SK-N-SH (cell line): ENCODE data around the gene SEC14L2. TPM values are rescaled to one million over a fixed set of nuclear protein-coding genes. Genes with fewer than 3 reads are reported as not detected.

ENCODE experiments used
- CTCF ChIA-PET: fragments of 300-600, 350-600 bp; formaldehyde crosslinking; extraction: SDS; loops from one replicate; lab custom pipeline; 2021; lab: Yijun Ruan, JAX
- POLR2A ChIA-PET: fragments of 350-600 bp; sonication (Branson Sonifier 250); formaldehyde crosslinking; extraction: SDS; loops from one replicate; lab custom pipeline; 2020; ENCODE audit warnings: antibody characterized with exemption, inconsistent platforms; lab: Yijun Ruan, JAX
- DNase-seq: peaks from one replicate; pipeline ENCODE4 v3.0.0; 2012
- H2AFZ ChIP-seq: fragments of 200-600 bp; sonication (generic); 2 replicates; pipeline ENCODE4 v1.8.1; 2016; ENCODE audit warnings: antibody characterized with exemption, mild to moderate bottlenecking, low read depth
- H3F3A ChIP-seq: fragments of 200-600 bp; sonication (generic); replicated peaks from 2 replicates; pipeline ENCODE3; 2016; ENCODE audit warnings: antibody characterized with exemption, mild to moderate bottlenecking; ENCODE audit not compliant: insufficient read depth
- H3K27ac ChIP-seq, 2 experiments: fragments of 200-500 bp in 1 of 2; fragments of 200-600 bp in 1 of 2; sonication (Bioruptor generic) in 1 of 2; sonication (generic), shearing (Covaris generic) in 1 of 2; 2 replicates each; pipeline versions ENCODE4 v1.5.1 to v1.6.1; 2014 to 2016; ENCODE audit warnings: low read depth in 2 of 2, inconsistent platforms in 1 of 2, low read length in 1 of 2, mild to moderate bottlenecking in 1 of 2, mixed read lengths in 1 of 2
- H3K27me3 ChIP-seq: fragments of 200-600 bp; sonication (generic), shearing (Covaris generic); 2 replicates; pipeline ENCODE4 v1.6.1; 2016; ENCODE audit warnings: mixed run types; ENCODE audit not compliant: insufficient read depth
- H3K36me3 ChIP-seq, 2 experiments: fragments of 200-500 bp in 1 of 2; fragments of 200-600 bp in 1 of 2; sonication (Bioruptor generic) in 1 of 2; sonication (generic) in 1 of 2; replicated peaks in 1 of 2; 2 replicates each; pipeline versions ENCODE3 to v1.5.1; 2014 to 2016; ENCODE audit warnings: low read length in 1 of 2, mild to moderate bottlenecking in 1 of 2; ENCODE audit not compliant: insufficient read depth in 2 of 2, control insufficient read depth in 1 of 2
- H3K4me1 ChIP-seq, 2 experiments: fragments of 200-500 bp in 1 of 2; fragments of 200-600 bp in 1 of 2; sonication (Bioruptor generic) in 1 of 2; sonication (generic), shearing (Covaris generic) in 1 of 2; 2 replicates each; pipeline versions ENCODE4 v1.5.1 to v1.6.1; 2014 to 2016; ENCODE audit warnings: low read depth in 1 of 2, low read length in 1 of 2, mixed run types in 1 of 2; ENCODE audit not compliant: insufficient read depth in 2 of 2, control insufficient read depth in 1 of 2
- H3K4me2 ChIP-seq: fragments of 200-600 bp; sonication (generic), shearing (Covaris generic); 2 replicates; pipeline ENCODE4 v1.6.1; 2017; ENCODE audit warnings: mixed run types
- H3K4me3 ChIP-seq, 2 experiments: fragments of 200-500 bp in 1 of 2; fragments of 200-600 bp in 1 of 2; sonication (Bioruptor generic) in 1 of 2; sonication (generic), shearing (Covaris generic) in 1 of 2; 2 replicates each; pipeline versions ENCODE4 v1.5.1 to v1.8.1; 2014 to 2016; ENCODE audit warnings: low read depth in 2 of 2, inconsistent platforms in 1 of 2, low read length in 1 of 2, mild to moderate bottlenecking in 1 of 2, mixed read lengths in 1 of 2, moderate library complexity in 1 of 2
- H3K79me2 ChIP-seq: fragments of 200-600 bp; sonication (generic); 2 replicates; pipeline ENCODE4 v1.8.1; 2017; ENCODE audit warnings: mild to moderate bottlenecking; ENCODE audit not compliant: insufficient read depth
- H3K9ac ChIP-seq: fragments of 200-600 bp; sonication (generic); 2 replicates; pipeline ENCODE4 v1.6.1; 2017; ENCODE audit warnings: mixed run types
- H3K9me2 ChIP-seq: fragments of 200-600 bp; sonication (generic); 2 replicates; pipeline ENCODE4 v1.6.1; 2017; ENCODE audit warnings: mixed run types
- H3K9me3 ChIP-seq: fragments of 200-600 bp; sonication (generic); 2 replicates; pipeline ENCODE4 v1.6.1; 2017; ENCODE audit warnings: mixed run types, mild to moderate bottlenecking, moderate library complexity
- H4K20me1 ChIP-seq: fragments of 200-600 bp; sonication (generic); 2 replicates; pipeline ENCODE4 v1.6.1; 2017; ENCODE audit warnings: mild to moderate bottlenecking, mixed run types; ENCODE audit not compliant: insufficient read depth
- CHD2 ChIP-seq: fragments of 150-350 bp; IDR thresholded peaks from 2 replicates; pipeline ENCODE4 v1.6.1; 2018; ENCODE audit warnings: low read length; ENCODE audit not compliant: partially characterized antibody
- EZH2phosphoT487 ChIP-seq: fragments of 200-600 bp; sonication (generic); IDR thresholded peaks from 2 replicates; pipeline ENCODE4 v1.6.1; 2017; ENCODE audit warnings: low read depth, mixed run types, mild to moderate bottlenecking, antibody characterized with exemption, moderate library complexity, borderline replicate concordance
- GABPA ChIP-seq: IDR thresholded peaks from 2 replicates; pipeline ENCODE4 v1.4.0; 2012; ENCODE audit warnings: low read depth, mild to moderate bottlenecking
- GATA2 ChIP-seq: sonication (generic); formaldehyde crosslinking; IDR thresholded peaks from 2 replicates; pipeline ENCODE4 v1.5.0; 2020; ENCODE audit warnings: mild to moderate bottlenecking, missing genetic modification reagents
- MAX ChIP-seq: IDR thresholded peaks from 2 replicates; pipeline ENCODE4 v1.4.0; 2012; ENCODE audit warnings: low read depth
- MEF2A ChIP-seq: IDR thresholded peaks from 2 replicates; pipeline ENCODE4 v1.4.0; 2012; ENCODE audit warnings: low read depth, borderline replicate concordance
- NRF1 ChIP-seq: IDR thresholded peaks from 2 replicates; pipeline ENCODE4 v1.6.1; 2012; ENCODE audit warnings: low read depth, mild to moderate bottlenecking, low read length
- PBX3 ChIP-seq: IDR thresholded peaks from 2 replicates; pipeline ENCODE4; 2012
- POLR2AphosphoS5 ChIP-seq: IDR thresholded peaks from 2 replicates; pipeline ENCODE4 v1.6.1; 2012; ENCODE audit warnings: low read depth, low read length
- RCOR1 ChIP-seq: fragments of 150-350 bp; IDR thresholded peaks from 2 replicates; pipeline ENCODE4 v1.6.1; 2017; ENCODE audit warnings: antibody characterized with exemption, low read length
- RXRA ChIP-seq: IDR thresholded peaks from 2 replicates; pipeline ENCODE4 v1.4.0; 2012; ENCODE audit warnings: low read depth, mild to moderate bottlenecking, borderline replicate concordance
- SIN3A ChIP-seq: IDR thresholded peaks from 2 replicates; pipeline ENCODE4 v1.6.1; 2012; ENCODE audit warnings: low read depth, mild to moderate bottlenecking, low read length, moderate library complexity, borderline replicate concordance
- TCF12 ChIP-seq: IDR thresholded peaks from 2 replicates; pipeline ENCODE4 v1.4.0; 2012
- TEAD4 ChIP-seq: IDR thresholded peaks from 2 replicates; pipeline ENCODE4 v1.4.0; 2012; ENCODE audit warnings: mild to moderate bottlenecking, borderline replicate concordance; ENCODE audit not compliant: insufficient read depth
- YY1 ChIP-seq: IDR thresholded peaks from 2 replicates; pipeline ENCODE4 v1.4.0; 2012; ENCODE audit warnings: low read depth, mild to moderate bottlenecking
- ZBTB33 ChIP-seq: IDR thresholded peaks from 2 replicates; pipeline ENCODE4 v1.4.0; 2012; ENCODE audit warnings: low read depth, borderline replicate concordance
- WGBS: methylation state at CpG from one replicate; pipeline ENCODE4 v1.1.6; 2017; ENCODE audit warnings: low lambda C conversion rate; 5-methylcytosine and 5-hydroxymethylcytosine counted together
- polyA plus RNA-seq, 3 experiments: library from polyadenylated mRNA; depleted of rRNA; stranded (reverse); fragments of >200 nt; gene quantifications; 2 replicates each; pipeline ENCODE4 v1.2.3, GENCODE V29; 2012

SEC14L2 gene
- polyA plus RNA-seq, 1 of the 3 experiments (the other 2 are of a cell fraction), result 14.0 TPM

- Histone ChIP-seq H3K9me3 (no peaks in the 10 kb centered on the region), H3K9me2 (no peaks in the 10 kb centered on the region), H3K27me3 (no peaks in the 10 kb centered on the region), H3K27ac (no peak overlapping the region), H4K20me1 (peaks cover 39% of the 10 kb centered on the region), H3K36me3 (peaks cover 68 to 82% of the 10 kb centered on the region in 2 experiments), H3K4me2 (no peak overlapping the region), H2AFZ (no peak overlapping the region), H3K4me1 (no peaks in the 10 kb centered on the region), H3K79me2 (peaks cover 52% of the 10 kb centered on the region), H3K4me3 (no peak overlapping the region), H3K9ac (no peak overlapping the region)
- POLR2A ChIA-PET, result interaction anchor here (1.6 kb wide), 1 partner anchor 9 kb away, joined by 7 read pairs; the partner anchor contains the start of genes CCDC157 and SF3A1
- CTCF ChIA-PET, result interaction anchor here (1.3 to 1.4 kb wide), 2 partner anchors 43 to 60 kb away, joined by 3 to 4 read pairs; no protein-coding TSS in a partner anchor
- 92% methylated on average over 5 of the region's 5 CpGs for WGBS
- no peak for DNase-seq
- TF ChIP-seq GABPA (no peak), YY1 (no peak)
- TF ChIP-seq, all 33 proteins: peak for 0
- peaks cover 4% of the 10 kb centered on the region for H3F3A ChIP-seq
These were observed 49.4 kb upstream of the SEC14L2 start for GRCh38 chr22:30347255-30347892.

GRCh38 chr22:30348404-30348803, 48.4 kb upstream of the SEC14L2 start:
- Histone ChIP-seq H3K4me3 (no peak overlapping the region), H2AFZ (no peak overlapping the region), H3K36me3 (peaks cover 66 to 78% of the 10 kb centered on the region in 2 experiments), H3K9me3 (no peaks in the 10 kb centered on the region), H3K79me2 (peaks cover 62% of the 10 kb centered on the region), H3K27ac (no peak overlapping the region), H4K20me1 (peaks cover 39% of the 10 kb centered on the region), H3K4me2 (no peak overlapping the region), H3K27me3 (no peaks in the 10 kb centered on the region), H3K9me2 (no peaks in the 10 kb centered on the region), H3K9ac (no peak overlapping the region), H3K4me1 (no peaks in the 10 kb centered on the region), H3F3A (peaks cover 4% of the 10 kb centered on the region)
- no peak for DNase-seq
- WGBS, result 94% methylated on average over 4 of the region's 4 CpGs
- ChIA-PET POLR2A (no interaction called here), CTCF (interaction anchor here (1.3 kb wide), 1 partner anchor 61 kb away, joined by 4 read pairs; no protein-coding TSS in a partner anchor)
- TF ChIP-seq CHD2 (no peak), PBX3 (no peak), EZH2phosphoT487 (no peak), TCF12 (no peak), MEF2A (no peak), GATA2 (CRISPR knock-in tag) (no peak)

GRCh38 chr22:30348809-30349208, 48.0 kb upstream of the SEC14L2 start:
- no peak for DNase-seq

More at GRCh38 chr22:30348809-30349208, 48.0 kb upstream of the SEC14L2 start:
- POLR2A ChIA-PET, result no interaction called here
- Histone ChIP-seq H3K4me2 (no peak overlapping the region), H3K9me2 (no peaks in the 10 kb centered on the region), H3K4me1 (no peaks in the 10 kb centered on the region), H3K79me2 (peaks cover 66% of the 10 kb centered on the region), H3K9me3 (no peaks in the 10 kb centered on the region), H2AFZ (no peak overlapping the region), H3K27ac (no peak overlapping the region), H3K36me3 (peaks cover 64 to 77% of the 10 kb centered on the region in 2 experiments), H3K4me3 (no peak overlapping the region), H3F3A (peaks cover 4% of the 10 kb centered on the region), H4K20me1 (peaks cover 42% of the 10 kb centered on the region), H3K27me3 (no peaks in the 10 kb centered on the region), H3K9ac (no peak overlapping the region)
- TF ChIP-seq GATA2 (CRISPR knock-in tag) (no peak), SIN3A (no peak), MAX (no peak), NRF1 (no peak), GABPA (no peak), EZH2phosphoT487 (no peak), RXRA (no peak), RCOR1 (no peak), PBX3 (no peak), TEAD4 (no peak), POLR2AphosphoS5 (no peak), ZBTB33 (no peak)
- whole genome bisulfite sequencing, result 81% methylated on average over 4 of the region's 4 CpGs
- CTCF ChIA-PET, result interaction anchor here (1.3 to 1.4 kb wide), 2 partner anchors 61 kb away, joined by 3 to 4 read pairs; no protein-coding TSS in a partner anchor
